GM19099 (cell line): ENCODE measurements around the gene C1orf167.

ENCODE experiments used
- POLR2A ChIP-seq: IDR thresholded peaks from 3 replicates; pipeline ENCODE4 v1.6.1; 2011; ENCODE audit warnings: low read depth; ENCODE audit not compliant: insufficient read length; ENCODE audit errors: extremely low read depth

The C1orf167 gene

DNA sequence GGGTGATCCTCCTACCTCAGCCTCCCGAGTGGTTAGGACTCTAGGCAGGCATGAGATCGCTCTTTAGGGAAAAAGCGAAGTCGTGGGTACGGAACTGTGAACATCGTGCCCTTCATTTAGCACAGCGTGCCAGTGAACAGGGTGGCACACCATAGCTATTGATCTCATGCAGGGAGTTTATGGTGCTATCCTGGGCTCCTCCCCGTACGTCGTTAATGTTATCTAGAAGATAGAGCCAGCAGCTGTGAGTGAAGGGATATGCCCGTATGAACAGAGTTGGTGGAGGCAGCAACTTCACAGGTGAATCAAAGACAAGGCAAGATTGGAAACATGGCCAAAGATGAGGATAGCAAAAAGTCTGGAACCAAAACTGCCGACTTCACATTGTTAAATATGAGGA, 55.2 kb downstream of the C1orf167 start:
- no peak for TF ChIP-seq POLR2A

- TF ChIP-seq POLR2A: no peak
Observed at GRCh38 chr1:11822091-11822490, 60.1 kb downstream of the C1orf167 start.

- no peak for TF ChIP-seq POLR2A
Observed at GRCh38 chr1:11823366-11824137, 61.6 kb downstream of the C1orf167 start.

DNA sequence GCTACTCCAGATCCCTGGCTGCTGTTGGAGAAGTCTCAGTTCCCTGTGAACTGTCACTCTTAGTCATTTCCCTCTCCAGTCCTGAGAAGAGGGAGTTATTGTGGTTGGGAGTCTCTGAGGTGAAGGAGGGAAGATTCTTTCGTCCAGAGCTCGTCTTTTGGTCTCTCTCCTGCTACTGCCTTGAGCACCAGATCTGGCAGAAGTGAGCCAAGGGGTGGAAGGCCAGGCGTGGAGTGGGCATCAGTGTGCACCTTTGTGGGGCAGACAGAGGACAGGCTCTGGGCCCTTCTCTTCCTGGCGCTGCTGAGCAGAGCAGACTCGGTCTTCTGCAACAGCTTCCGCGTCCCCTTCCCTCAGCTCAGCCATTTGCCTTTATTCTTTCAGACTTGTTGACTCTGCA, 63.1 kb downstream of the C1orf167 start:
- TF ChIP-seq POLR2A: no peak

DNA sequence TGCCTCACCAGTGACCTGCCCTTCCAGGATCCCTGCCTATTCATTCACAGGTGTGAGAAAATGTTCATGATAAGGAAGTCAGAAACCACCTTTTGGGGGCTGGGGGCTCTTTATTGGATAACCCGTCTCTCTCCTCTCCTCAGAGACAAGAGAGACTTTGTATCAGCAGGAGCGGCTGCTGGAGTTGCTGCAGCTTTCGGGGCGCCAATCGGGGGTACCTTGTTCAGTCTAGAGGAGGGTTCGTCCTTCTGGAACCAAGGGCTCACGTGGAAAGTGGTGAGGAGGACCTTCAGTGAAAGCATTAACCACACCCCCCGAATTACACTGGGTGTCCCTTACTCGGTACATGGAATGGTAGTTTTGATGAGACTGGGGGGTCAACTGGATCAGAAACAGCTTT, 65.0 kb downstream of the C1orf167 start:
- no peak for TF ChIP-seq POLR2A

GRCh38 chr1:11828511-11828910, 66.5 kb downstream of the C1orf167 start:
- TF ChIP-seq POLR2A: no peak

DNA sequence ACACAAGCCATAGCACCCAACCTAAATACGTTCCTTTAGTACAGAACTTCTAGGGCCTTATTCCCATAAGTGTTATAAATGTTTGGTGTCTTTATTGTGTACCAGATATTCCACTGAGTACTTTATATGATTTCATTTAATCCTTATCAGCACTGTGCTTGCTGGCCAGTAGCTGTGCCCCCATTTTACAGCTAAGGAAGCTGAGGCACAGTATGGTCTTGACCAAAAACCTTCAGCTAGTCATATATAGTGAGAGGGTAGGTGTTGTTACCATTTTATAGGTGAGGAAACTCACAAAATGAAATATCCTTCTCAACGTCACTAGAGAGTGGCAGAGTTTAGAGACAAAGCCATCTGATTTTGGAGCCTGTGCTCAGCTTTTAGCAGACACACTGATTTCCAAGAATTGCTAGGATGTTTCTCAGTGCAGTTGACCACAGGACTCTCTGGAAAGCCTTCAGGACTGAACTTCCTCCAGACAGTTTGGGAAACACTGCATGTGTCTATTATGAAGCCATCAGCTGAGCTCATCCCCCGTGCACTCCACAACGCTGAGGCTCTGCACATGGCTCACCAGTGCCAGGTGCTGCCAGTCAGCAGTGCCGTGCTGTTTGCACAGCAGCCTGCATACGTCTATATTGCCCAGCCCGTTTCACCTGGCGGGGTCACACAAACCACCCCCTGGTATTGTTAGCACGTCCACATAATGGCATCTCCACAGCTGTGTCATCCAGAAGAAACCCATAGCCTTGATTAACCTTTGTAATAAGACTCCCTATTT, 70.1 kb downstream of the C1orf167 start:
- no peak for TF ChIP-seq POLR2A

- no peak for TF ChIP-seq POLR2A
Observed at GRCh38 chr1:11833497-11833896, 71.5 kb downstream of the C1orf167 start.

- no peak for TF ChIP-seq POLR2A
Observed at GRCh38 chr1:11833900-11834299, 71.9 kb downstream of the C1orf167 start.

- TF ChIP-seq POLR2A: no peak
Observed at GRCh38 chr1:11835441-11836225, 73.6 kb downstream of the C1orf167 start.

DNA sequence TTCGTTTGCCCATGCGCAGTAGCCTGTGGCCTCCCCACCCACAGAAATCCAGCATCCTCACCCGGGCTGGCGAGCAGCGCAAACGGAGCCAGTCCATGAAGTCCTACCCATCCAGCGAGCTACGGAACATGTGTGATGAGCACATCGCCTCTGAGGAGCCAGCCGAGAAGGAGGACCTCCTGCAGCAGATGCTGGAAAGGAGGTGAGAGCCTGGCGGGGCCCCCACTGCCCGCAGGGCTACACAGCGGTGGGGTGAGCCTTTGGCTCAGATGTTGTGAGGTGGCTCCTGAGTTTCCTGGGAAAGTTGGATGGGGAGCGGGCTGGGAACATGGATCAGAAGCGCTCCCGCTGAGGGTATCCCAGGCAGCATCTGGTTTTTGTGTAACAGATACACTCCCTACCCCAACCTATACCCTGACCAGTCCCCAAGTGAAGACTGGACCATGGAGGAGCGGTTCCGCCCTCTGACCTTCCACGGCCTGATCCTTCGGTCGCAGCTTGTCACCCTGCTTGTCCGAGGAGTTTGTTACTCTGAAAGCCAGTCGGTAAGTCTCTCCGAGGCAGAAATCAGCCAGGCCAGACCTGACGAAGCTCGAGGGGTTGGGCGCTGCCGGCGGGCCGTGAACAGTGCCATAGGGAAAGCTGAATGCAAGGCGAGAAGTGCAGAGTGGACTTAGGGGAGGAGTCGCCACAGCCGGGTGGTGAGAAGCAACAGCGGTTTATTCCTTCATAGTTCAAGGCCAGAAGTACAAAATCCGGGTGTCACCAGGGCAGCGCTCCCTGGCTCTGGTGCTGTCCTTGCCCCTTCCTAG, 75.2 kb downstream of the C1orf167 start:
- TF ChIP-seq POLR2A: no peak

DNA sequence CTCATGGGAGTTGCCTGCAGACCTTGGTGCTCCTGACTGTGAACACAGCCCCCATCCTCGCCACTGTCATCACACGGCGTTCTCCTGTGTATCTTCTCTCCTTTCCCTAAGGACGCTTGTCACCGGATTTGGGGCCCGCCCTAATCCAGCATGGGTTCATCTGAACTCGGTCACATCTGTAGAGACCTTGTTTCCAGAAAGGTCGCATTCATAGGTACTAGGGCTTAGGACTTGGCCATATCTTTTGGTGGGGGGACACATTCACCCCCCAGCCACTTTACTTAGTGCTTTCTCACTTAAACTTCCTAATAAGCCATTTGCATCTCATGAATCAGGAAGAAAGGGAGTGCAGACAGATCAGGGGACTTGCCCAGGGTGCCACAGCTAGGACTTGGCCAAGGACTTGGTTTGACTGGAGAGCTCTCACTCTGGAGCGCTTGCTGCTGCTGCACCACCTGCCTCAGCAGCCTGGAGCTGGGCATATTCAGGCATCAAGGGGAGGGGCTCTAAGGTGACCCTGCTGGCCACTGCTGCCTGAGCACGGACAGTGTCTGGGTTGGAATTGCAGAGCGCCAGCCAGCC, 75.9 kb downstream of the C1orf167 start:
- TF ChIP-seq POLR2A: no peak

DNA sequence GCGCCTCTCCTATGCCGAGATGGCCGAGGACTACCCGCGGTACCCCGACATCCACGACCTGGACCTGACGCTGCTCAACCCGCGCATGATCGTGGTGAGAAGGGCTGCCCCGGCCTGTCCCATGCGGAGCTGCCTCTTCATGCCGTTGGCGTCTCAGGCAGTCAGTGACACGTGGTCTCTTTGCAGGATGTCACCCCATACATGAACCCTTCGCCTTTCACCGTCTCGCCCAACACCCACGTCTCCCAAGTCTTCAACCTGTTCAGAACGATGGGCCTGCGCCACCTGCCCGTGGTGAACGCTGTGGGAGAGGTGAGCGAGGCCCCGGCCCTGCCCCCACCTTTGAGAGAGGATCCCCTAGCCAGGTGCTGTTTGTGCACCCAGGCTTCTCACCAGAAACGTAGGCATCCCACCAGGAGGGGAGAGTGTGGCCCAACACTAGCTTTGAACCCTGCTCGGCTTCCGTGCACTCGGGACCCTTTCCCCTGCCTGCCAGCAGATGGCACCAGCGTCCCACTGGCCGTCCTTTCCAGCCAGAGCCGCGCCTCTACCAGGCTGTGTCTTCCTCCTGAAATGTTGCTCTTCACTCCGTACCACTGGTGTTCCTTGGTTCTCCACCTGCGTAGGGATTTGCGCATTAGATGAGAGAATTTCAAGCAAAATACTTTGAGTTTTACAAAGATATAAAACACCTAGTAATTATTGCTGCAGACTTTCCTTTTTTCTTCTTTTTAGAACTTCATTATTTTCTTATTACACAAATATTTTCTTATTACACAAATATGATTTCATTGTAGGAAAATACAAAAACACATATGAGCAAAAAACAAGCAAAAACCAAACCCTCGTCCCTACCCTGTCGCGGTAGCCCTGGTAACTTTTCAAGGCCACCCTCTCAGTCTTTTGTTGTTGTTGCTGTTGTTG, 76.6 kb downstream of the C1orf167 start:
- TF ChIP-seq POLR2A: no peak
